Measurements from ENCODE around the gene TRABD2A.
"Not testable (repeated sequence)": the region's sequence is repeated elsewhere in the genome, so short reads cannot be mapped to it uniquely, and the experiment has no call there.

The TRABD2A gene

GRCh38 chr2:84878459-84878858 lies 2.4 kb downstream of the TRABD2A start:
- Histone ChIP-seq H3K9ac (ENCODE audit: low read depth, low read length) (no peak overlapping the region), H3K27me3 (ENCODE audit: control insufficient read depth, insufficient read depth, low read length) (peaks cover 66% of the 10 kb centered on the region), H3K9me3 (ENCODE audit: control insufficient read depth, insufficient read depth, low read length) (no peaks in the 10 kb centered on the region), H3K4me1 (ENCODE audit: control insufficient read depth, insufficient read depth, low read length) (peaks cover 12% of the 10 kb centered on the region), H3K36me3 (ENCODE audit: control insufficient read depth, insufficient read depth, low read length) (no peaks in the 10 kb centered on the region), H3K4me3 (ENCODE audit: low read depth, low read length) (no peak overlapping the region), H3K27ac (ENCODE audit: low read depth, low read length) (no peak overlapping the region)

- Histone ChIP-seq H3K27ac (ENCODE audit: low read depth, low read length) (no peak overlapping the region), H3K9me3 (ENCODE audit: control insufficient read depth, insufficient read depth, low read length) (no peaks in the 10 kb centered on the region), H3K4me3 (ENCODE audit: low read depth, low read length) (no peak overlapping the region), H3K27me3 (ENCODE audit: control insufficient read depth, insufficient read depth, low read length) (peaks cover 51% of the 10 kb centered on the region), H3K36me3 (ENCODE audit: control insufficient read depth, insufficient read depth, low read length) (no peaks in the 10 kb centered on the region), H3K9ac (ENCODE audit: low read depth, low read length) (no peak overlapping the region), H3K4me1 (ENCODE audit: control insufficient read depth, insufficient read depth, low read length) (peaks cover 10% of the 10 kb centered on the region)
Observed at GRCh38 chr2:84876369-84876768, 4.5 kb downstream of the TRABD2A start.

- not testable (repeated sequence) for H3K9me3 ChIP-seq (ENCODE audit: control insufficient read depth, insufficient read depth, low read length); H3K4me1 ChIP-seq (ENCODE audit: control insufficient read depth, insufficient read depth, low read length); H3K9ac ChIP-seq (ENCODE audit: low read depth, low read length); H3K4me3 ChIP-seq (ENCODE audit: low read depth, low read length); H3K27ac ChIP-seq (ENCODE audit: low read depth, low read length); H3K36me3 ChIP-seq (ENCODE audit: control insufficient read depth, insufficient read depth, low read length)
- H3K27me3 ChIP-seq (ENCODE audit: control insufficient read depth, insufficient read depth, low read length), result peaks cover 44% of the 10 kb centered on the region
Observed at GRCh38 chr2:84875619-84876018, 5.3 kb downstream of the TRABD2A start.

- peaks cover 5% of the 10 kb centered on the region for H3K4me1 ChIP-seq (ENCODE audit: control insufficient read depth, insufficient read depth, low read length)
- H3K27ac ChIP-seq (ENCODE audit: low read depth, low read length), result no peak overlapping the region
- no peak overlapping the region for H3K4me3 ChIP-seq (ENCODE audit: low read depth, low read length)
- no peaks in the 10 kb centered on the region for H3K9me3 ChIP-seq (ENCODE audit: control insufficient read depth, insufficient read depth, low read length)
- no peaks in the 10 kb centered on the region for H3K36me3 ChIP-seq (ENCODE audit: control insufficient read depth, insufficient read depth, low read length)
- H3K27me3 ChIP-seq (ENCODE audit: control insufficient read depth, insufficient read depth, low read length), result peaks cover 40% of the 10 kb centered on the region
- no peak overlapping the region for H3K9ac ChIP-seq (ENCODE audit: low read depth, low read length)
Observed at GRCh38 chr2:84875213-84875560, 5.7 kb downstream of the TRABD2A start.

GRCh38 chr2:84874381-84875212 lies 6.3 kb downstream of the TRABD2A start:
- H3K27ac ChIP-seq (ENCODE audit: low read depth, low read length), result no peak overlapping the region
- H3K4me1 ChIP-seq (ENCODE audit: control insufficient read depth, insufficient read depth, low read length), result peaks cover 4% of the 10 kb centered on the region; the same call in 1 of the 2 replicates
- H3K4me3 ChIP-seq (ENCODE audit: low read depth, low read length), result no peak overlapping the region
- H3K36me3 ChIP-seq (ENCODE audit: control insufficient read depth, insufficient read depth, low read length), result no peaks in the 10 kb centered on the region
- no peak overlapping the region for H3K9ac ChIP-seq (ENCODE audit: low read depth, low read length)
- peaks cover 34% of the 10 kb centered on the region for H3K27me3 ChIP-seq (ENCODE audit: control insufficient read depth, insufficient read depth, low read length)
- no peaks in the 10 kb centered on the region for H3K9me3 ChIP-seq (ENCODE audit: control insufficient read depth, insufficient read depth, low read length)

- Histone ChIP-seq H3K36me3 (ENCODE audit: control insufficient read depth, insufficient read depth, low read length) (no peaks in the 10 kb centered on the region), H3K27ac (ENCODE audit: low read depth, low read length) (no peak overlapping the region), H3K27me3 (ENCODE audit: control insufficient read depth, insufficient read depth, low read length) (peaks cover 21% of the 10 kb centered on the region), H3K4me3 (ENCODE audit: low read depth, low read length) (no peak overlapping the region), H3K9ac (ENCODE audit: low read depth, low read length) (no peak overlapping the region), H3K9me3 (ENCODE audit: control insufficient read depth, insufficient read depth, low read length) (no peaks in the 10 kb centered on the region), H3K4me1 (ENCODE audit: control insufficient read depth, insufficient read depth, low read length) (no peaks in the 10 kb centered on the region)
Observed at GRCh38 chr2:84873350-84873749, 7.5 kb downstream of the TRABD2A start.

GRCh38 chr2:84872691-84873090 lies 8.2 kb downstream of the TRABD2A start:
- not testable (repeated sequence) for H3K9me3 ChIP-seq (ENCODE audit: control insufficient read depth, insufficient read depth, low read length)

GRCh38 chr2:84870306-84870705 lies 10.6 kb downstream of the TRABD2A start:
- no peak overlapping the region for H3K4me3 ChIP-seq (ENCODE audit: low read depth, low read length)

More at GRCh38 chr2:84872691-84873090, 8.2 kb downstream of the TRABD2A start:
- H3K9ac ChIP-seq (ENCODE audit: low read depth, low read length); H3K4me3 ChIP-seq (ENCODE audit: low read depth, low read length); H3K4me1 ChIP-seq (ENCODE audit: control insufficient read depth, insufficient read depth, low read length); H3K27ac ChIP-seq (ENCODE audit: low read depth, low read length); H3K36me3 ChIP-seq (ENCODE audit: control insufficient read depth, insufficient read depth, low read length): not testable (repeated sequence)
- peaks cover 15% of the 10 kb centered on the region for H3K27me3 ChIP-seq (ENCODE audit: control insufficient read depth, insufficient read depth, low read length)

GRCh38 chr2:84868327-84868726 lies 12.6 kb downstream of the TRABD2A start:
- not testable (repeated sequence) for H3K36me3 ChIP-seq (ENCODE audit: control insufficient read depth, insufficient read depth, low read length); H3K4me1 ChIP-seq (ENCODE audit: control insufficient read depth, insufficient read depth, low read length); H3K9ac ChIP-seq (ENCODE audit: low read depth, low read length); H3K9me3 ChIP-seq (ENCODE audit: control insufficient read depth, insufficient read depth, low read length); H3K27ac ChIP-seq (ENCODE audit: low read depth, low read length); H3K4me3 ChIP-seq (ENCODE audit: low read depth, low read length); H3K27me3 ChIP-seq (ENCODE audit: control insufficient read depth, insufficient read depth, low read length)

More at GRCh38 chr2:84870306-84870705, 10.6 kb downstream of the TRABD2A start:
- Histone ChIP-seq H3K4me1 (ENCODE audit: control insufficient read depth, insufficient read depth, low read length) (no peaks in the 10 kb centered on the region), H3K9ac (ENCODE audit: low read depth, low read length) (no peak overlapping the region), H3K27ac (ENCODE audit: low read depth, low read length) (no peak overlapping the region), H3K27me3 (ENCODE audit: control insufficient read depth, insufficient read depth, low read length) (no peaks in the 10 kb centered on the region), H3K36me3 (ENCODE audit: control insufficient read depth, insufficient read depth, low read length) (no peaks in the 10 kb centered on the region), H3K9me3 (ENCODE audit: control insufficient read depth, insufficient read depth, low read length) (no peaks in the 10 kb centered on the region)

- Histone ChIP-seq H3K4me1 (ENCODE audit: control insufficient read depth, insufficient read depth, low read length) (peaks cover 9% of the 10 kb centered on the region), H3K27me3 (ENCODE audit: control insufficient read depth, insufficient read depth, low read length) (no peaks in the 10 kb centered on the region), H3K4me3 (ENCODE audit: low read depth, low read length) (no peak overlapping the region), H3K36me3 (ENCODE audit: control insufficient read depth, insufficient read depth, low read length) (no peaks in the 10 kb centered on the region), H3K27ac (ENCODE audit: low read depth, low read length) (no peak overlapping the region), H3K9ac (ENCODE audit: low read depth, low read length) (no peak overlapping the region), H3K9me3 (ENCODE audit: control insufficient read depth, insufficient read depth, low read length) (no peaks in the 10 kb centered on the region)
Observed at GRCh38 chr2:84866122-84866521, 14.8 kb downstream of the TRABD2A start.

- H3K36me3 ChIP-seq (ENCODE audit: control insufficient read depth, insufficient read depth, low read length), result no peaks in the 10 kb centered on the region
- H3K4me3 ChIP-seq (ENCODE audit: low read depth, low read length), result no peak overlapping the region
- peaks cover 9% of the 10 kb centered on the region for H3K4me1 ChIP-seq (ENCODE audit: control insufficient read depth, insufficient read depth, low read length)
- no peaks in the 10 kb centered on the region for H3K9me3 ChIP-seq (ENCODE audit: control insufficient read depth, insufficient read depth, low read length)
- no peaks in the 10 kb centered on the region for H3K27me3 ChIP-seq (ENCODE audit: control insufficient read depth, insufficient read depth, low read length)
- H3K27ac ChIP-seq (ENCODE audit: low read depth, low read length), result no peak overlapping the region
- no peak overlapping the region for H3K9ac ChIP-seq (ENCODE audit: low read depth, low read length)
Observed at GRCh38 chr2:84865181-84865783, 15.6 kb downstream of the TRABD2A start.

Measured in HUES48 (cell line).